GM12878 (cell line): ENCODE results near the gene MMP24. TPM values are rescaled to one million over a fixed set of nuclear protein-coding genes. Genes with fewer than 3 reads are reported as not detected.

Experiments used
- CBX3 ChIP-seq: fragments of 200-600 bp; sonication (generic); IDR thresholded peaks from 2 replicates; pipeline ENCODE4 v1.6.1; 2016; ENCODE audit warnings: low read depth, borderline replicate concordance
- CHD4 ChIP-seq: fragments of 200-600 bp; sonication (generic); IDR thresholded peaks from 2 replicates; pipeline ENCODE4 v1.6.1; 2016; ENCODE audit warnings: mild to moderate bottlenecking
- CREB1 ChIP-seq: IDR thresholded peaks from 2 replicates; pipeline ENCODE4 v1.6.1; 2012; ENCODE audit warnings: low read depth, mild to moderate bottlenecking, inconsistent platforms
- EED ChIP-seq: sonication (generic); IDR thresholded peaks from 2 replicates; pipeline ENCODE4 v1.6.1; 2016; ENCODE audit warnings: antibody characterized with exemption, low read depth
- IKZF2 ChIP-seq, 2 experiments: fragments of 450-650 bp; IDR thresholded peaks; 2 replicates each; pipeline ENCODE4 v1.6.1; 2017; ENCODE audit warnings: mild to moderate bottlenecking in 2 of 2, moderate library complexity in 2 of 2
- MLLT1 ChIP-seq: fragments of 450-650 bp; IDR thresholded peaks from 2 replicates; pipeline ENCODE4 v1.6.1; 2016; ENCODE audit warnings: mild to moderate bottlenecking
- PAX5 ChIP-seq: IDR thresholded peaks from 2 replicates; pipeline ENCODE4 v1.6.1; 2011; ENCODE audit warnings: low read depth, low read length, borderline replicate concordance
- PRDM15 ChIP-seq: fragments of 450-650 bp; formaldehyde crosslinking; IDR thresholded peaks from 2 replicates; pipeline ENCODE4 v1.4.0; 2020; ENCODE audit warnings: mild to moderate bottlenecking, moderate library complexity
- REST ChIP-seq: IDR thresholded peaks from 2 replicates; pipeline ENCODE4 v1.6.1; 2012; ENCODE audit warnings: mild to moderate bottlenecking, low read depth, low read length
- SIN3A ChIP-seq: IDR thresholded peaks from 2 replicates; pipeline ENCODE4 v1.6.1; 2012; ENCODE audit warnings: low read depth, low read length, improper control_type of control experiment
- SMARCA5 ChIP-seq: fragments of 450-650 bp; IDR thresholded peaks from 2 replicates; pipeline ENCODE4 v1.6.1; 2017; ENCODE audit warnings: mild to moderate bottlenecking
- TAF1 ChIP-seq: IDR thresholded peaks from 2 replicates; pipeline ENCODE4 v1.6.1; 2011; ENCODE audit warnings: mild to moderate bottlenecking, low read depth, low read length, borderline replicate concordance
- USF2 ChIP-seq: IDR thresholded peaks from 2 replicates; pipeline ENCODE4 v1.6.1; 2011; ENCODE audit warnings: low read depth, low read length, improper control_type of control experiment, borderline replicate concordance
- ZBTB11 ChIP-seq: fragments of 450-650 bp; formaldehyde crosslinking; IDR thresholded peaks from 2 replicates; pipeline ENCODE4 v1.5.0; 2022; ENCODE audit warnings: mild to moderate bottlenecking, missing genetic modification characterization
- ZNF384 ChIP-seq: IDR thresholded peaks from 2 replicates; pipeline ENCODE4 v1.6.1; 2012; ENCODE audit warnings: low read depth, mild to moderate bottlenecking, low read length, improper control_type of control experiment, borderline replicate concordance
- ZSCAN29 ChIP-seq: fragments of 450-650 bp; IDR thresholded peaks from 2 replicates; pipeline ENCODE4 v1.6.1; 2017; ENCODE audit warnings: mild to moderate bottlenecking, moderate library complexity
- polyA plus RNA-seq, 11 experiments: library from polyadenylated mRNA; depleted of rRNA in 4 of 11; unstranded in 6 of 11; stranded (reverse) in 5 of 11; fragments of >200 nt; fragmentation: Nextera tagmentation in 4 of 11; fragmentation: Illumina TruSeq in 1 of 11; extraction: Ambion mirVana in 4 of 11; extraction: Trizol in 1 of 11; gene quantifications; 1 replicate in 1 of 11; 2 replicates in 10 of 11; pipeline versions ENCODE4 v1.2.1 to v1.2.3, GENCODE V29; 2011 to 2016; ENCODE audit warnings: inconsistent platforms in 2 of 11, missing spikeins in 2 of 11, low read depth in 1 of 11
- total RNA-seq, 4 experiments: library from RNA; depleted of rRNA in 3 of 4; stranded (reverse); fragments of >200 nt in 3 of 4; fragmentation: Illumina TruSeq in 1 of 4; extraction: Trizol in 1 of 4; gene quantifications; 2 replicates each; pipeline versions ENCODE4 v1.2.1 to v1.2.3, GENCODE V29; 2013 to 2021

The MMP24 gene
- total and polyA plus RNA-seq, 10 of the 15 experiments (the other 5 are each of a cell fraction or from before 2014, with no cell fraction given) = 0.01 to 0.11 (median 0.04) TPM; not detected in 5

GRCh38 chr20:35284267-35284991, 57.9 kb downstream of the MMP24 start, which contains the start of gene EIF6 (continued):
- no peak for TF ChIP-seq MLLT1
- TF ChIP-seq IKZF2 (IDR thresholded peaks at IDR 0.05) = peak in 1 of 2 experiments; percentile 48; a peak in 2 of 4 replicates
- no peak for TF ChIP-seq EED
- peak; percentile 90 for TF ChIP-seq TAF1
- peak; percentile 48 for TF ChIP-seq CREB1
- no peak for TF ChIP-seq USF2
- no peak for TF ChIP-seq ZNF384
- TF ChIP-seq CHD4 = no peak
- TF ChIP-seq SMARCA5 = no peak
- TF ChIP-seq ZBTB11 (CRISPR knock-in tag) = no peak
- TF ChIP-seq ZSCAN29 = 0 out of 2 replicates have a peak, but pooled peaks have one; percentile 13
- TF ChIP-seq REST = no peak
- no peak for TF ChIP-seq PRDM15 (CRISPR knock-in tag)
- peak; percentile 60; the same call in 1 of the 2 replicates for TF ChIP-seq SIN3A
- no peak for TF ChIP-seq CBX3
- TF ChIP-seq PAX5 = 0 out of 2 replicates have a peak, but pooled peaks have one; percentile 10
